Mammary epithelial cell (primary cell): ENCODE data around the gene HOXD3.

ENCODE experiments used
- EZH2 ChIP-seq: IDR thresholded peaks from 2 replicates; pipeline ENCODE4 v1.6.1; 2012; ENCODE audit warnings: low read length, inconsistent platforms, borderline replicate concordance
- TF ChIP-seq, protein P1 (sequence below), 2 donors: IDR thresholded peaks in 1 of 2; conservative IDR thresholded peaks in 1 of 2; 2 replicates each; pipeline ENCODE4 v1.5.1; 2011 to 2012; ENCODE audit warnings: inconsistent platforms in 2 of 2, low read length in 2 of 2, mild to moderate bottlenecking in 2 of 2, control low read depth in 1 of 2, low read depth in 1 of 2; ENCODE audit not compliant: insufficient read depth in 1 of 2; ENCODE audit errors: extremely low read depth in 1 of 2

DNA sequence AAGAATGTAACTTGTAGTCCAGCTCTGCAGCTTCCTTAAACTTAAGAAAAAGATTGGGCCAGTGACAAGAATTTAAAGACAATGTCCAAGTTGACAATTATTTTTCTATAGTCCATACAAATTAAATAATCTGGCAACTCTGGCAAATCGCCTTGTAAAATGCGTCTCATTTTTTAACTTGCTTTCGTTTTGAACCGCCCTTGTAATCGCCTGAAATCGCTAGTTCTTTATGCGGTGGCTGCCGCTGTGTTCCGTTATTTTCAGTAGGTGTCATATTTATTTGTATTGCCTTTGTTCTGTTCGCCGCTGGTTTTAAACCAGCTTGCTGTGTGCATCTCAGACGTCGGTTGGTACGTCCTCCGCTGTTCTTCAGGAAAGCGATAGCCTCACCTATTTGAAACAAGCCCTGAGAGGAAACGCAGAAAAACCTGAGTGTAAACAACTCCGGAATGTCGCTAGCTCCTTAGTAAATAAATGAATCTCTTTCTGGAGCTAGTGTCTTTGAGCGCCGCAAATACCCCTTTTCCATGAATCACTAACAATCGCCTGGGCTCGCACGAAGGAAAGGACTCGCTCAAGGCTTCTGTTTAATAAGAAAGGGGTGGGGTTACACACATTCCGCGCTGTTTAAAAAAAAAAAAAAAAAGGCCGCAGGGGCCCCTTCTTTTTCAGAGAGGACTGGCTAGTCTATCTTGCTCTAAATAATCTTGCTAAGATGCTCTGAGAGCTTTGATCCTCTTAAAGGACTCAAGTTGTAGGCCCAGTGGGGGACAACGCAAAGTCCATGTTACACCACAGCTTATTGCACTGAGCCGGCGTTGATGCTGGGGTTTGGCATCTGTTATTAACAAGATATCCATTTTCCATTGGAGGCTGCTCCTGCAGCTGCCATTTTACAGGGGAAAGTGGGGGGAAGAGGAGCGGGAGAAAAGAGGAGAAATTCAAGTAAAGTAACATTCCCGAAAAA is 24.6 kb upstream of the HOXD3 start:
- TF ChIP-seq EZH2 = peak; percentile 96
- TF ChIP-seq, protein P1, sequence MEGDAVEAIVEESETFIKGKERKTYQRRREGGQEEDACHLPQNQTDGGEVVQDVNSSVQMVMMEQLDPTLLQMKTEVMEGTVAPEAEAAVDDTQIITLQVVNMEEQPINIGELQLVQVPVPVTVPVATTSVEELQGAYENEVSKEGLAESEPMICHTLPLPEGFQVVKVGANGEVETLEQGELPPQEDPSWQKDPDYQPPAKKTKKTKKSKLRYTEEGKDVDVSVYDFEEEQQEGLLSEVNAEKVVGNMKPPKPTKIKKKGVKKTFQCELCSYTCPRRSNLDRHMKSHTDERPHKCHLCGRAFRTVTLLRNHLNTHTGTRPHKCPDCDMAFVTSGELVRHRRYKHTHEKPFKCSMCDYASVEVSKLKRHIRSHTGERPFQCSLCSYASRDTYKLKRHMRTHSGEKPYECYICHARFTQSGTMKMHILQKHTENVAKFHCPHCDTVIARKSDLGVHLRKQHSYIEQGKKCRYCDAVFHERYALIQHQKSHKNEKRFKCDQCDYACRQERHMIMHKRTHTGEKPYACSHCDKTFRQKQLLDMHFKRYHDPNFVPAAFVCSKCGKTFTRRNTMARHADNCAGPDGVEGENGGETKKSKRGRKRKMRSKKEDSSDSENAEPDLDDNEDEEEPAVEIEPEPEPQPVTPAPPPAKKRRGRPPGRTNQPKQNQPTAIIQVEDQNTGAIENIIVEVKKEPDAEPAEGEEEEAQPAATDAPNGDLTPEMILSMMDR (conservative IDR thresholded peaks at IDR 0.05 in 1 of 2, IDR thresholded peaks at IDR 0.05 in 1 of 2; ENCODE audit: extremely low read depth in 1 of 2, insufficient read depth in 1 of 2, low read depth in 1 of 2, low read length in 2 of 2) = no peak
